ENCODE measurements around the gene KIAA1614.
"Not testable (repeated sequence)": the region's sequence is repeated elsewhere in the genome, so short reads cannot be mapped to it uniquely, and the experiment has no call there.

Gene KIAA1614

DNA sequence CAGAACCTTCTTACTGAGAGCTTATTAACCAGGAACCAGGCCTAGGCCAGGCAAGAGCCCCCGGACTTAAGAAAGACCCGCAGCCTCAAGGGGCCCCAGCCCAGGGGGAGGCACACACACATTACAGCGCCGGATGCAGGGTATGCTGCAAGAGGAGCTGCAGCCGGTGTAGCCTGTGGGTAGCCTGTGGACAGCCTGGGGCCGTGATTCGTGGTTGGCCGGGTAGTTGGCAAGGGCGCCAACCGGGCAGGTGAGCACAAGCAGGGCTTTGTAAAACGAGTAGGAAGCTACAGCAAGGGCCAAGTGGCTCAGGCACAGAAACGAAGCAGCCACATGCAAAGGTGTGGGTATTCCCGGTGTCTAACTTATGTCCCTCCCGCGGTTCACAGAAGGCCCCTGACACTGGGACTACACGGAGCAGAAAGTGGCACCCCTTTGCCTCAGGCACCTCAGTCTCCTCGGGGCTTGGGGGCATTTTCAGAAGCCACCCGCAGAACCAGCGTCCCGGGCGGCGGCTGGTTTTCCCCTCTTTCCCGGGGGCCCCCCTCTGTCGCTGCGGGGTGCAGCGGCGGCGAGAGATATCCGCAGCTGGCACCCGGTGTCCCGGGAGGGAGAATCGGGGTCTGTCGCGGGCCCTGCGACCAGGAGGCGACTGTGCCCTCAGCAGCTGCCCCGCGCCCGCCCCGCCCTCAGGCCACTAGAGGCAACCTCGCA is 40.8 kb downstream of the KIAA1614 start:
- peak in 1 of 10 donors; percentile 90 for DNase-seq
- intact Hi-C loops (cut with DNase I): no loop called here

- intact Hi-C loops (cut with DNase I): no loop called here
- DNase-seq: peak; percentile 42 to 96 (median 70)
Measured at GRCh38 chr1:180954005-180954800, 41.5 kb downstream of the KIAA1614 start.

- no peak for DNase-seq
- intact Hi-C loops (cut with DNase I): no loop called here
Measured at GRCh38 chr1:180954801-180955165, 42.1 kb downstream of the KIAA1614 start.

- DNase-seq: peak in 8 of 10 donors; percentile 15 to 91 (median 51)
Measured at GRCh38 chr1:180956028-180956640, 43.4 kb downstream of the KIAA1614 start.

DNA sequence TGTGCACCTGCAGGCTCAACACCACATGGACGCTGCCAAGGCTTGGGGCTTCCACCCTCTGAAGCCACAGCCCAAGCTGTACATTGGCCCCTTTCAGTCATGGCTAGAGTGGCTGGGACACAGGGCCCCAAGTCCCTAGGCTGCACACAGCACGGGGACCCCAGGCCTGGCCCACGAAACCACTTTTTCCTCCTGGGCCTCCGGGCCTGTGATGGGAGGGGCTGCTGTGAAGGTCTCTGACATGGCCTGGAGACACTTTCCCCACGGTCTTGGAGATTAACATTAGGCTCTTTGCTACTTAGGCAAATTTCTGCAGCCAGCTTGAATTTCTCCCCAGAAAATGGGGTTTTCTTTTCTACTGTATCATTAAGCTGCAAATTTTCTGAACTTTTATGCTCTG is 46.9 kb downstream of the KIAA1614 start:
- intact Hi-C loops (cut with DNase I); DNase-seq: not testable (repeated sequence)

More at GRCh38 chr1:180956028-180956640, 43.4 kb downstream of the KIAA1614 start:
- intact Hi-C loops (cut with DNase I): no loop called here

DNA sequence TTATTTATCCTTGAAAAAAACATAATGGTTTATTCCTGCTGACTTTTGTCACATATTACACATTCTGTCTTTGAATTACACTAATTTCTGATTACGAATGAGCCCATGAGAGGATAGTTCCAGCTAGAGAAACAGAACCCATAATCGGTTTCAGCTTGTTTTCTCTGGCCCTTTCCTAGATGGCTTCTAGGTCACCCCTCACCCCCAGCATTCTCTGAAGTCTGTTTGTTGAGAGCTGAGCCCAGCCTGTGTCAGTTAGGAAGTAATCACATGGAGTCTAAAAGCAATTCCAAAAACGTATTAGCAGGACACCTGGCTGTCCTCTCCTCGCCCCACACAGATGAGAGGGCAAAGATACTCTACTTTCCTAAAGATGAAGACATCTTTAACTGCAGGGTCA is 48.9 kb downstream of the KIAA1614 start:
- intact Hi-C loops (cut with DNase I): no loop called here
- no peak for DNase-seq

DNA sequence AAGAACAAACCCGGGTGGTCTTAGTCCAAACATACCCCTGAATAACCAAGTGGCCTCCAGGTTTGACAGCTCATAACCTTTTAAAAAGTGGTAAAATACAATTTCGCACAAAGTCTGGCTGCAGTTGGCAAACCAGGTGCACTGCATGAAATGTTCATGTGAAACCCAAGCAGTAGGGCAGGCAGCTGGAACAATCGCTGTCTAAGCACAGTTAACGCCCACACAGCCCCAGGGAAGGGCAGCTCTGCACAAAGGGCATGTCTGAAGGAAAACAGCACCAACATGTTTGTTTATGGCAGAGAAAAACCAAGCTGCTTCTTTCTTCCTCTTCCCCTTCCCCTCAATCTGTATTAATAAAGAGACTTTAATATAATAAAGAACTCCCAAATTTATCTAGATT is 49.5 kb downstream of the KIAA1614 start:
- DNase-seq: peak in 1 of 10 donors; percentile 72
- intact Hi-C loops (cut with DNase I): no loop called here

- DNase-seq: no peak
- intact Hi-C loops (cut with DNase I): no loop called here
Measured at GRCh38 chr1:180964056-180964455, 51.4 kb downstream of the KIAA1614 start.

- intact Hi-C loops (cut with DNase I): no loop called here
- DNase-seq: no peak
Measured at GRCh38 chr1:180964595-180964994, 51.9 kb downstream of the KIAA1614 start.

GRCh38 chr1:180966312-180966711 is 53.6 kb downstream of the KIAA1614 start:
- intact Hi-C loops (cut with DNase I): no loop called here
- no peak for DNase-seq

GRCh38 chr1:180966744-180967536 is 54.2 kb downstream of the KIAA1614 start:
- DNase-seq: peak in 1 of 10 donors; percentile 37
- intact Hi-C loops (cut with DNase I): no loop called here

- intact Hi-C loops (cut with DNase I): no loop called here
- DNase-seq: no peak
Measured at GRCh38 chr1:180967558-180967957, 54.9 kb downstream of the KIAA1614 start.

GRCh38 chr1:180968834-180969233 is 56.1 kb downstream of the KIAA1614 start:
- intact Hi-C loops (cut with DNase I); DNase-seq: not testable (repeated sequence)

GRCh38 chr1:180969434-180969833 is 56.7 kb downstream of the KIAA1614 start:
- peak in 1 of 10 donors; percentile 61 for DNase-seq
- intact Hi-C loops (cut with DNase I): no loop called here

DNA sequence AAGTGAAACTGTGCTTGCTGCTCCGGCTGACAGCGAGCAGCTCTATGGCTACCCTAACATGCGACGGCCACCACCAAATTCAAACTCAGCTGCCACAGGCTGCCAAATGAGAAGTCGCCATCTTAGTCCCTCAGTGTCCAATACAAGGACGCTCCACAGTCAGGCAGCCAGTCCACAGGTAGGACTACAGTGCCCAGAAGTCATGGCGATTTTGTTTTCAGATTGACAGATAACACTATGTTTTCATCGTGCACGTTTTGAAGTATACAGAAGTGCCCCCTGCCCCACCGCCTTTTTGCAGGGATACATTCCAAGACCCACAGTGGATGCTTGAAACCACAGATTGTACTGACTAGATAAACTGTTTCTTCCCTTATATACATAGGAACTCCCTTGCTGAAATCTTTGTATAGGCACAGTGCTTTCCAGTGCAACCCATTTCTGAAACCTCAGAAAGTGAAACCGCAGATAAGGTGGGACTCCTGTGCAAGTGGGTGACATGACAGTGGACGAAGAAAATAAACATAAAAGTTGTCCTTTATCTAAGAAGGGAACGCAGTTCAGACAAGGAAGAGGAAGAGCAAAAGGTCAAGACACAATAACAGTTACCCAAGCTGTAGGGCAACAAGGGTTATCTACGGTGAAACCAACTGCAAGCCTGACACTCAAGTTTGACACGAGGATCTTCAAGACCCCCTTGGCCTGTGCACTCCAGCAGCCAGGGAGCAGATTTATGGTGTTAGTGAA is 57.8 kb downstream of the KIAA1614 start:
- no peak for DNase-seq
- intact Hi-C loops (cut with DNase I): no loop called here

GRCh38 chr1:180971273-180971997 is 58.7 kb downstream of the KIAA1614 start:
- no peak for DNase-seq
- intact Hi-C loops (cut with DNase I): no loop called here

DNA sequence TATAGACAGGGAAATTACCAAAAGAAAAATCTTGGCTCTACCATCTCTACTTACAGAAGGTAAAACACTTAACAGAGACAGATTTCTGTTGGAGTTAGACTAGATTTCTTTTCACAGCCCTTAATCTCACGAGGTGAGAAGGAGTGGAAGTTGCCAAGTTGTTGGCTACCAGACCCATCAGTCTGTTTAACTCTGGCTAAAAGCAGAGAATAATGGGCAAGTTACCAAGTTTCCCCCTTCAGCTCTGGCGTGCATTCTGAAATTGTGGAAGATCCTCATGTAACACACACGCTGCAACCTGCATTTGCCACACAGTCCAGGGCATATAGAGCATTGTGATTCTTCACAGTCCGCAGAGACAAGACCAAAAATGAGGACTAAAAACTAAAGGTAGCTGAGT is 60.7 kb downstream of the KIAA1614 start:
- no peak for DNase-seq
- intact Hi-C loops (cut with DNase I): no loop called here

DNA sequence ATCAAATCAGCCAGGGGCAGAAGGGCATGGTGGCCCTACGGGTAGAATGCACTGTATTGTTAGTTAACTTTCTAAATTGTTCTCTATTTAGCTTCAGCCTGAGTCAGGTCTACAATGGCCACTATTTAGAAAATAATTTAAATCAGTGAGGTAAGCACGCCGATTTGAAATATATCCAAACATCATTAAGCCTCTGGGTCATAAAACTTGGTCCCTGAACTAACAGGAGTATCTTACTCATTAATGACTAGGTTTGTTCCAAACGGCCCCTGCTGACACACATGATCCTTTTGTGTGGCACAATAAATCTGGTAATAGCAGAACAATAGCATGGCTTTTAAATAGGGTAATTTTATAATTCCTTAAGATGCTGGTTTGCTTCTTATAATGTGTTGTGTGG is 61.5 kb downstream of the KIAA1614 start:
- DNase-seq: no peak
- intact Hi-C loops (cut with DNase I): no loop called here

DNA sequence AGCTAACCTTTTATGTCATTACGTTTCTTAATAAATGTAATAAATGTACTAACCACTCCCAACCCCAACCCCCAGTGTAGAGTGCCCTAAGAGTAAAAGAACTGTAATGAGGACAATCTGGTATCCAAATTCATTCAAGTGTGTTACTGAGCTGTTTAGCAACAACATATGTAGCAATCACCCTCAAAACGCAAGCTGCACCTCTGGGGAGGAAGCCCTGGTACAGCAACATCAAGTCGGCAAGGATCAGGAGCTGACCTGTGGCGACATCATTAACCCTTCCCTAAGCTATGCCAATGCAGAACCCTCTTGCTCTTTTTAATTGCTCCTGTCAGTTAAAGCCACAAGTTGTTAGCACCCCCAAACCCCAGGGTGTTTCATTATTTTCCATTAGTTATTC is 62.9 kb downstream of the KIAA1614 start:
- no peak for DNase-seq
- intact Hi-C loops (cut with DNase I): no loop called here

Measured in posterior cingulate gyrus (tissue), 11 donors.